ENCODE measurements around the gene PSMD1. TPM values are rescaled to one million over a fixed set of nuclear protein-coding genes. Genes with fewer than 3 reads are reported as not detected.

PSMD1 gene
- total and polyA plus RNA-seq, 12 donors = 38.9 to 226 (median 86.3) TPM

DNA sequence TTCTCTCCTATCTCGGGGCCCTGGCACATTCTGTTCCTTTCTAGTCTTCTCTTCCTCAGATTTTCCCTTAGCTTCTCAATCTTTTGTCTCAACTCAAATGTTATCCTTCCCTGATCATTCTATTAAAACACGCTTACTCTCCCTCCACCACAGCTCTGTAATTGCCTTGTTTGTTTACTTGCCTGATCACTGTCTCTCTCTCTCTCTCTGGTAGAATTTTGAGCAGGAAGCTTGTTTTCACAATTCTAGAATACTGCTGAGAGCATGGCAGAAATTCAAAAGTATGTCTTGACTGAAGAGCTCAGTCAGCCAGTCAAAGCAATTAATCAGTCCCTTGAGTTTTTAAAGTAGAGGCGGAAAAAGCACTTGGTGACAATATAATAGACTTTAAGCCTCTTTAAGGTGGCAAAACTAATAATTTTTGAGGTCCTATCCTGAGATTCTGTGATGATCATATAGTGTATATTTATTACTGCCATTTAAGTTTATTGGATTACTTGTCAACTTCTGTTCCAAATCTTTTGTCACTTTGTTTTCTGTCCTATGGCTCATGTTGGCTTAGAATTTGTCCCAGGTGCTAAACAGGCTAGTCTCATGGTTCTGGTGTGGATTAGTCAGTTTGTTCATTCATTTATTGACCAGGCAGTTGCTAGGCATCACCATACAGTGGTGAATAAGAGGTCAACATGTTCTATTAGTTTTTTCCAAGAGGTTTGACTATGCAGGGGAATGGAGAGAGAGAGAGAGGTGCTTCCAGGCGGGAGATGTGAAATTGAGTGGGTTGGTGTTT is 2.3 kb downstream of the PSMD1 start:
- no peak for DNase-seq
- Histone ChIP-seq H3K36me3 (replicated peaks in 1 of 2) (peaks cover 0 to 24% of the 10 kb centered on the region in 2 donors), H3K27ac (no peak overlapping the region), H3K9me3 (replicated peaks in 1 of 3) (no peaks in the 10 kb centered on the region), H3K4me3 (no peak overlapping the region), H3K27me3 (no peaks in the 10 kb centered on the region), H3K4me1 (replicated peaks in 1 of 2) (peaks cover 3 to 47% of the 10 kb centered on the region in 2 donors)
- TF ChIP-seq, protein P1, sequence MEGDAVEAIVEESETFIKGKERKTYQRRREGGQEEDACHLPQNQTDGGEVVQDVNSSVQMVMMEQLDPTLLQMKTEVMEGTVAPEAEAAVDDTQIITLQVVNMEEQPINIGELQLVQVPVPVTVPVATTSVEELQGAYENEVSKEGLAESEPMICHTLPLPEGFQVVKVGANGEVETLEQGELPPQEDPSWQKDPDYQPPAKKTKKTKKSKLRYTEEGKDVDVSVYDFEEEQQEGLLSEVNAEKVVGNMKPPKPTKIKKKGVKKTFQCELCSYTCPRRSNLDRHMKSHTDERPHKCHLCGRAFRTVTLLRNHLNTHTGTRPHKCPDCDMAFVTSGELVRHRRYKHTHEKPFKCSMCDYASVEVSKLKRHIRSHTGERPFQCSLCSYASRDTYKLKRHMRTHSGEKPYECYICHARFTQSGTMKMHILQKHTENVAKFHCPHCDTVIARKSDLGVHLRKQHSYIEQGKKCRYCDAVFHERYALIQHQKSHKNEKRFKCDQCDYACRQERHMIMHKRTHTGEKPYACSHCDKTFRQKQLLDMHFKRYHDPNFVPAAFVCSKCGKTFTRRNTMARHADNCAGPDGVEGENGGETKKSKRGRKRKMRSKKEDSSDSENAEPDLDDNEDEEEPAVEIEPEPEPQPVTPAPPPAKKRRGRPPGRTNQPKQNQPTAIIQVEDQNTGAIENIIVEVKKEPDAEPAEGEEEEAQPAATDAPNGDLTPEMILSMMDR (IDR thresholded peaks at IDR 0.05) = no peak
- TF ChIP-seq POLR2A (IDR thresholded peaks at IDR 0.05) = no peak
- intact Hi-C loops (cut with DNase I) = no loop called here
- WGBS, 4 donors = 81 to 83% (median 82%) methylated on average over 4 of the region's 4 CpGs

DNA sequence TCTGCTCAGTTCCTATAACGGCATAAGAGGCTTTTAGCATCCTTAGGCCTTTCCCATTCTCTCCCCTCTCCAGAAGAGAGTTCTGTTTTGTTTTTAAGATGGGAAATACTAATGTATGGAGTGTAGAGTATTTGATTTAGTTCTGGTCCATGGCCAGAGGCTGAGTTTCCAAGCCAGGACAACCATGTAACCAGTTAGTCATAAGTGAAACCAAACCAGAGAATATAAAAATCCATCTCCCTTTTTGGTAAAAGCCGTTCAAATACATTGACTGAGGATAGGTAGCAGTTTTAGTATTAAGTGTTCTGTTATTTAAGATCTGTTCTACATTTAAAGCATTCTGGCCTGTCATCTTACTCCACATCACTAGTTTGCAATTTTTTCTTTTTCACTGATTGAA is 3.1 kb downstream of the PSMD1 start:
- Histone ChIP-seq H3K4me3 (no peak overlapping the region), H3K36me3 (replicated peaks in 1 of 2) (peaks cover 0 to 32% of the 10 kb centered on the region in 2 donors), H3K4me1 (replicated peaks in 1 of 2) (peaks cover 3 to 47% of the 10 kb centered on the region in 2 donors), H3K27ac (no peak overlapping the region), H3K27me3 (no peaks in the 10 kb centered on the region), H3K9me3 (replicated peaks in 1 of 3) (no peaks in the 10 kb centered on the region)
- TF ChIP-seq, protein P1 (IDR thresholded peaks at IDR 0.05) = no peak
- no peak for TF ChIP-seq POLR2A (IDR thresholded peaks at IDR 0.05)
- DNase-seq = no peak
- intact Hi-C loops (cut with DNase I) = no loop called here
- 81 to 89% (median 85%) methylated on average over 2 of the region's 2 CpGs for WGBS, 4 donors

DNA sequence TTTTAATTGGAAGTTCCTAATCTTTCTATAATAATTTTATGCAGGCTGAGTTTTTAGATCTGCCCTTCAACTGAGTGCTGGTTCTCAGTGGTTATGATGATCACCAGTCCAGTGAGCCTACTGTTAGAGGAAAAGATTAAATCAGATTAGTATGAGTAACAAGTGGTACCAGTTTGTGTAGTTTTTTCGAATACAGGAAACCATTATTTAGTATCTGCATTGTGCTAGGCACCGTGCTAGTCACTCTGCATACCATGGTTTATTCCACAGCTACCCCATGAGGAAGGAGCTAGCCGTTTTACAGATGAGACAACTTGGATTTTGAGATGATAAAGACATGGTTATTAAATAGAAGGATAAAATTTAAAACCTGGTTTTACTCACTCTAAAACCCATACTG is 6.1 kb downstream of the PSMD1 start:
- TF ChIP-seq POLR2A (IDR thresholded peaks at IDR 0.05) = no peak
- TF ChIP-seq, protein P1 (IDR thresholded peaks at IDR 0.05) = no peak
- DNase-seq = no peak
- no peaks in the 10 kb centered on the region for H3K9me3 ChIP-seq (replicated peaks in 1 of 3)
- H3K4me3 ChIP-seq = no peak overlapping the region
- no peaks in the 10 kb centered on the region for H3K27me3 ChIP-seq
- H3K36me3 ChIP-seq (replicated peaks in 1 of 2) = peaks cover 0 to 58% of the 10 kb centered on the region in 2 donors
- WGBS, 4 donors = 77 to 87% (median 84%) methylated on average over 3 of the region's 3 CpGs
- no peak overlapping the region for H3K27ac ChIP-seq
- H3K4me1 ChIP-seq (replicated peaks in 1 of 2) = peaks cover 3 to 45% of the 10 kb centered on the region in 2 donors
- intact Hi-C loops (cut with DNase I) = no loop called here

DNA sequence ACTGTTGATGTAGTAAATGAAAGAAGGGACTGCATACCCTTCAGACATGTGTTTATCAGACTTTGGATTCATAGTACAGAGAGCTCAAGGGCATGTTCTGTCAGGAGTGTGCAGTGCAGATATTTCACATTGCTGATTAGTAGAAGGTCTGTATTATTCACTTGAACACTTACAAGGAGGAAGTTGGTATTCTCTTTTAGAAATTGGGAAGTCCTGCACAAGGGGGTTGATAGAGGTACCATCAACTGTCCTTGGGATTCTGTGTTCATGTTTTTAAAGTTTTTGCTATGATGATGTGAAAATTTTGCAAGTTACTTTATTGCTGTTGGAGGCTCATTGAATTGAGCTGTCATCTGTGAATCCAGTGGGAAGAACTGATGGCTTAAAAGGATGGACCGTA is 6.7 kb downstream of the PSMD1 start:
- Histone ChIP-seq H3K36me3 (replicated peaks in 1 of 2) (peaks cover 0 to 63% of the 10 kb centered on the region in 2 donors), H3K27ac (no peak overlapping the region), H3K4me3 (no peak overlapping the region), H3K27me3 (no peaks in the 10 kb centered on the region), H3K4me1 (replicated peaks in 1 of 2) (peaks cover 3 to 43% of the 10 kb centered on the region in 2 donors), H3K9me3 (replicated peaks in 1 of 3) (no peaks in the 10 kb centered on the region)
- peak in 1 of 7 donors; percentile 14 for DNase-seq
- 89 to 96% (median 93%) methylated on average over 1 of the region's 1 CpG for WGBS, 4 donors
- TF ChIP-seq POLR2A (IDR thresholded peaks at IDR 0.05) = no peak
- TF ChIP-seq, protein P1 (IDR thresholded peaks at IDR 0.05) = no peak
- intact Hi-C loops (cut with DNase I) = no loop called here

Data from adrenal gland (tissue), 12 donors.